Cardiac fibroblast (primary cell): Measurements from ENCODE around the gene SLC12A8.
A peak's percentile ranks its signal among the peaks of the same experiment; 100 is the strongest.
"Not testable (repeated sequence)": the region's sequence is repeated elsewhere in the genome, so short reads cannot be mapped to it uniquely, and the experiment has no call there.

Source experiments
- DNase-seq, 2 donors: peaks; one replicate each; pipeline versions ENCODE4 v3.0.0 to v3.0.0-alpha.2; 2010; ENCODE audit warnings: low read depth in 2 of 2
- H3K4me3 ChIP-seq, 2 donors: replicated peaks in 1 of 2; 1 replicate in 1 of 2; 2 replicates in 1 of 2; pipeline ENCODE4 v1.5.1; 2011; ENCODE audit warnings: low read depth in 2 of 2, low read length in 2 of 2, mild to moderate bottlenecking in 2 of 2, moderate library complexity in 1 of 2
- TF ChIP-seq, protein P1 (sequence below): IDR thresholded peaks from one replicate; pipeline ENCODE4 v1.5.1; 2011; ENCODE audit warnings: low read depth, mild to moderate bottlenecking, low read length, inconsistent platforms

The SLC12A8 gene

GRCh38 chr3:125087768-125088391 lies 124.7 kb downstream of the SLC12A8 start:
- DNase-seq, result peak; percentile 54 to 81

GRCh38 chr3:125085166-125085565 lies 127.4 kb downstream of the SLC12A8 start:
- TF ChIP-seq, protein P1, sequence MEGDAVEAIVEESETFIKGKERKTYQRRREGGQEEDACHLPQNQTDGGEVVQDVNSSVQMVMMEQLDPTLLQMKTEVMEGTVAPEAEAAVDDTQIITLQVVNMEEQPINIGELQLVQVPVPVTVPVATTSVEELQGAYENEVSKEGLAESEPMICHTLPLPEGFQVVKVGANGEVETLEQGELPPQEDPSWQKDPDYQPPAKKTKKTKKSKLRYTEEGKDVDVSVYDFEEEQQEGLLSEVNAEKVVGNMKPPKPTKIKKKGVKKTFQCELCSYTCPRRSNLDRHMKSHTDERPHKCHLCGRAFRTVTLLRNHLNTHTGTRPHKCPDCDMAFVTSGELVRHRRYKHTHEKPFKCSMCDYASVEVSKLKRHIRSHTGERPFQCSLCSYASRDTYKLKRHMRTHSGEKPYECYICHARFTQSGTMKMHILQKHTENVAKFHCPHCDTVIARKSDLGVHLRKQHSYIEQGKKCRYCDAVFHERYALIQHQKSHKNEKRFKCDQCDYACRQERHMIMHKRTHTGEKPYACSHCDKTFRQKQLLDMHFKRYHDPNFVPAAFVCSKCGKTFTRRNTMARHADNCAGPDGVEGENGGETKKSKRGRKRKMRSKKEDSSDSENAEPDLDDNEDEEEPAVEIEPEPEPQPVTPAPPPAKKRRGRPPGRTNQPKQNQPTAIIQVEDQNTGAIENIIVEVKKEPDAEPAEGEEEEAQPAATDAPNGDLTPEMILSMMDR, result no peak
- DNase-seq, result no peak
- H3K4me3 ChIP-seq, result no peak overlapping the region

More at GRCh38 chr3:125087768-125088391, 124.7 kb downstream of the SLC12A8 start:
- TF ChIP-seq, protein P1, result no peak
- no peak overlapping the region for H3K4me3 ChIP-seq

- TF ChIP-seq, protein P1, result no peak
- DNase-seq, result peak in 1 of 2 donors; percentile 50
These were observed 128.8 kb downstream of the SLC12A8 start for GRCh38 chr3:125083776-125084175.

DNA sequence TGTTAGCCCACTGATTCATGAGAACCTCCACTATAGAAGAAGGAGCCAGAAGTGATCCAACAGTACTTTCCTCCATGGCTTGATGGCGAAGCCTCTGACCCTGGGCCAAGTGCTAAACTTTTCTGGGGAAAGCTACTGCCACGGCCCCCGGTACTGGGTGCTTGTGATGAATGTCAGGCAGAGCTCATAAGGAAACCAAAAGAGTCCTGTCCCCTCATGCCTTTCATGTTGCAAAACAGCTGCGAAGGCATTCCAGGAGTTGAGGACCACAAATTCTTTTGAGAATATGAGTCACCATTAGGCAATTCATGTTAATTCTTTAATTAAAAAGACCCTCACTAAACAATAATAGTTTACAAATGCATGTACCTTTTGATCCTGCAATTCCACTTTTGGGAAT lies 130.2 kb downstream of the SLC12A8 start:
- H3K4me3 ChIP-seq, result not testable (repeated sequence)
- DNase-seq, result peak; percentile 55 to 60

More at GRCh38 chr3:125083776-125084175, 128.8 kb downstream of the SLC12A8 start:
- no peak overlapping the region for H3K4me3 ChIP-seq

DNA sequence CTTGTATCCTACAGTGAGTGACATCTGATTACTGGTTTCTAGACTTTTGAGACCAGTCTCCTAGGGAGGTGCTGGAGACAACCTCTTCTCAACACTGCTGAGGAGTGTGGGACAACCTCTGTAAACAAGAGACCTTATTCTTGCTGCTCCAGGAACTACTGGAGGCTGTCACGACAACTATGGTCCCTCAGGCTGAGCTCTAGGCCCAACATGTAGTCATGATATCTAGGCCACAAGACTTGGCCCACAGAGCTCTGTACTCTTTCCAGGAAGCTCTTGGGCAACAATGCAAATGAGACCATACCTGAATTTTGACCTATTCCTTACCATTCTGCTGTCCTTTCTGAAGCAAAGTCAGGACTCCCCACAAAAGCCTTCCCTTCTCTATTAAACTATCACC lies 132.5 kb downstream of the SLC12A8 start:
- no peak for DNase-seq
- no peak overlapping the region for H3K4me3 ChIP-seq
- TF ChIP-seq, protein P1, result no peak

DNA sequence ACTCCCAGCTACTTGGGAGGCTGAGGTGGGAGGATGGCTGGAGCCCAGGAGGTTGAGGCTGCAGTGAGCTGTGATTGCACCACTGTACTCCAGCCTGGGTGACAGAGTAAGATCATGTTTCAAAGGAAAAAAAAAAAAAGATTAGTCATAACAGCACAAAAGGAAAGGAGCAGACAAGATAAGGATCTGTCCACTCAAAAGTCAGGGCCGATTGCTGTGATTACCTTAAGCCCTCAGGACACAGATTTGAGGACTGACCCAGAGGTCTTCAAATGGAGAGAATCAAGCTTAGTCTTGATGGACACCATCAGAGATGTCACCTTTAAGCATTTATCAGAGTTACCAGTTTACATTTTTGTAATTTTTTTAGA lies 132.9 kb downstream of the SLC12A8 start:
- H3K4me3 ChIP-seq, result no peak overlapping the region
- TF ChIP-seq, protein P1, result no peak
- no peak for DNase-seq

DNA sequence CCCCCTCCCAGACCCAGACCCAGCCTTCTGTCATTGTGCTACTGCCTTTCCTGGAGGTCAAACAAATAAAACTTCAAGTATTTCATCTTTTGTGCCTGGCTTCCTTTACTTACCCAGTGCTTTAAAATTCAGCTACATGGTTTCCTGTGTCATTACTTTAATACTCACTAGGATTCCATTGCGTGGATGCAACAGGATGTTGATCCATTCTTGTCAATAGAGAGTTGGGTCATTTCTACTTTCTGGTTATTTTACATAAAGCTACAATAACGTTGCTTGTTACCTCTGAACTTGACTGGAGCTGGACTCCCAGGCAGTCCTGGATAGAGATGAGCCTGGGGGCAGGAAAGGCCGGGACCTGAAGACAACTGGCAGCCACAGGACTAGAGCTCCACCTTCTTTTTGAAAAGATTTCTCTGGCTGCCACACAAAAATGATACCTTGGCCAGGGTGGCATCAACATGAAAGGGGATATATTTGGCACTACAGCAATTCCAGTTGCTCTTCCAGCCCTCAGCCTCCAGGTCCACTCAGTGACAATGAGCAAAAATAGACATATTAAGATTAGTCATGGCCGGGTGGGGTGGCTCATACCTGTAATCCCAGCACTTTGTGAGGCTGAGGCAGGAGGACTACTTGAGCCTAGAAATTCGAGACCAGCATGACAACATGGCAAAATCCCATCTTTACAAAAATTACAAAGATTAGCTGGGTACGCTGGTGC lies 133.4 kb downstream of the SLC12A8 start:
- H3K4me3 ChIP-seq, result no peak overlapping the region
- peak in 1 of 2 donors; percentile 57 for DNase-seq
- TF ChIP-seq, protein P1, result no peak
